Measurements from ENCODE around the gene ATG2B.

ATG2B gene

GRCh38 chr14:96307434-96307833 is 55.7 kb downstream of the ATG2B start:
- Histone ChIP-seq H4K20me1 (ENCODE audit: insufficient read depth, low read length) (no peaks in the 10 kb centered on the region), H3K79me2 (ENCODE audit: low read length) (no peaks in the 10 kb centered on the region), H2AFZ (ENCODE audit: low read depth, low read length) (no peak overlapping the region), H3K9me3 (ENCODE audit: insufficient read depth, low read length) (no peaks in the 10 kb centered on the region), H3K4me3 (ENCODE audit: low read length) (no peak overlapping the region), H3K27me3 (ENCODE audit: low read depth, low read length) (no peaks in the 10 kb centered on the region), H3K9ac (ENCODE audit: low read length) (no peak overlapping the region), H3K4me2 (ENCODE audit: low read length) (no peak overlapping the region), H3K36me3 (replicated peaks; ENCODE audit: low read depth, low read length) (peaks cover 11% of the 10 kb centered on the region), H3K27ac (ENCODE audit: low read length) (no peak overlapping the region), H3K4me1 (ENCODE audit: low read length) (no peaks in the 10 kb centered on the region)
- TF ChIP-seq EZH2phosphoT487 (IDR thresholded peaks at IDR 0.05; ENCODE audit: low read depth) (no peak), CTCF (IDR thresholded peaks at IDR 0.05; ENCODE audit: low read depth, low read length) (no peak)

GRCh38 chr14:96304956-96305355 is 58.2 kb downstream of the ATG2B start:
- no peak overlapping the region for H3K4me3 ChIP-seq (ENCODE audit: low read length)
- no peak overlapping the region for H2AFZ ChIP-seq (ENCODE audit: low read depth, low read length)
- H3K9ac ChIP-seq (ENCODE audit: low read length): no peak overlapping the region
- H3K79me2 ChIP-seq (ENCODE audit: low read length): no peaks in the 10 kb centered on the region
- H4K20me1 ChIP-seq (ENCODE audit: insufficient read depth, low read length): no peaks in the 10 kb centered on the region
- H3K27ac ChIP-seq (ENCODE audit: low read length): no peak overlapping the region
- no peaks in the 10 kb centered on the region for H3K27me3 ChIP-seq (ENCODE audit: low read depth, low read length)
- H3K36me3 ChIP-seq (replicated peaks; ENCODE audit: low read depth, low read length): peaks cover 11% of the 10 kb centered on the region
- no peaks in the 10 kb centered on the region for H3K9me3 ChIP-seq (ENCODE audit: insufficient read depth, low read length)
- TF ChIP-seq EZH2phosphoT487 (IDR thresholded peaks at IDR 0.05; ENCODE audit: low read depth): no peak
- TF ChIP-seq CTCF (IDR thresholded peaks at IDR 0.05; ENCODE audit: low read depth, low read length): no peak; the same call in 1 of the 2 replicates
- no peak overlapping the region for H3K4me2 ChIP-seq (ENCODE audit: low read length)
- no peaks in the 10 kb centered on the region for H3K4me1 ChIP-seq (ENCODE audit: low read length)

DNA sequence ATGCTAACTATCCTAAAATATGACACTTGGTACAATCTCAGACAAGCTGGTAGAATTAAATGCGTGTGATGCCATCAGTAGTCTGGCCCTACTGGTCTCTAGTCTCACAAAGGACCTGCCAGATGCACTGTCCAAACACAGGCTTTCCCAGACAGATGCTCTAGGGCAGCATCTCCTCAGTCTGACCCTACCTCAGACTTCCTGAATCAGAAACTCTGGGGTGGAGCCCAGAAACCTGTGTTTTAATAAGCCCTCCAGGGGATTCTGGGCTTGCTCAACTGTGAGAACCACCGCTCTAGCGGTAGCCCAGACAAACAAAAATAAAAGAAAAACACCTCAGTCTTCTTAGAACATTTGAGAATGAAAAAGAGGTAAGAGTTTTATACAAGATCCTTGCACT is 59.2 kb downstream of the ATG2B start:
- Histone ChIP-seq H3K4me1 (ENCODE audit: low read length) (no peaks in the 10 kb centered on the region), H3K79me2 (ENCODE audit: low read length) (no peaks in the 10 kb centered on the region), H3K9ac (ENCODE audit: low read length) (no peak overlapping the region), H3K36me3 (replicated peaks; ENCODE audit: low read depth, low read length) (peaks cover 7% of the 10 kb centered on the region), H2AFZ (ENCODE audit: low read depth, low read length) (no peak overlapping the region), H3K9me3 (ENCODE audit: insufficient read depth, low read length) (no peaks in the 10 kb centered on the region), H3K4me2 (ENCODE audit: low read length) (no peak overlapping the region), H3K4me3 (ENCODE audit: low read length) (no peak overlapping the region), H3K27ac (ENCODE audit: low read length) (no peak overlapping the region), H4K20me1 (ENCODE audit: insufficient read depth, low read length) (no peaks in the 10 kb centered on the region), H3K27me3 (ENCODE audit: low read depth, low read length) (no peaks in the 10 kb centered on the region)
- TF ChIP-seq CTCF (IDR thresholded peaks at IDR 0.05; ENCODE audit: low read depth, low read length): no peak
- TF ChIP-seq EZH2phosphoT487 (IDR thresholded peaks at IDR 0.05; ENCODE audit: low read depth): no peak

- Histone ChIP-seq H3K4me2 (ENCODE audit: low read length) (no peak overlapping the region), H3K4me1 (ENCODE audit: low read length) (no peaks in the 10 kb centered on the region), H4K20me1 (ENCODE audit: insufficient read depth, low read length) (no peaks in the 10 kb centered on the region), H3K4me3 (ENCODE audit: low read length) (no peak overlapping the region), H3K9ac (ENCODE audit: low read length) (no peak overlapping the region), H3K36me3 (replicated peaks; ENCODE audit: low read depth, low read length) (peaks cover 5% of the 10 kb centered on the region), H2AFZ (ENCODE audit: low read depth, low read length) (no peak overlapping the region), H3K27ac (ENCODE audit: low read length) (no peak overlapping the region), H3K9me3 (ENCODE audit: insufficient read depth, low read length) (no peaks in the 10 kb centered on the region), H3K27me3 (ENCODE audit: low read depth, low read length) (no peaks in the 10 kb centered on the region), H3K79me2 (ENCODE audit: low read length) (no peaks in the 10 kb centered on the region)
- TF ChIP-seq CTCF (IDR thresholded peaks at IDR 0.05; ENCODE audit: low read depth, low read length) (no peak), EZH2phosphoT487 (IDR thresholded peaks at IDR 0.05; ENCODE audit: low read depth) (no peak)
Observed at GRCh38 chr14:96299441-96299840, 63.7 kb downstream of the ATG2B start.
